HG03139 (cell line): ENCODE results near the gene OR51G2.
"Not testable (repeated sequence)": the region's sequence is repeated elsewhere in the genome, so short reads cannot be mapped to it uniquely, and the experiment has no call there.

ENCODE experiments used
- ATAC-seq: cut with Tn5 transposase; IDR thresholded peaks from one replicate; pipeline ENCODE4 v1.9.1; 2021; ENCODE audit not compliant: unreplicated experiment

OR51G2 gene

GRCh38 chr11:4919250-4919649, at the start of gene OR51G2:
OR51G2 (minus strand) TSS chr11:4919350; CDS start chr11:4915663, 3,687 bp downstream.
- no peak for ATAC-seq

- no peak for ATAC-seq
Measured at GRCh38 chr11:4962816-4963215, 43.7 kb upstream of the OR51G2 start.

- ATAC-seq = no peak
Measured at GRCh38 chr11:4960877-4961276, 41.7 kb upstream of the OR51G2 start.

GRCh38 chr11:4957396-4957795, 38.2 kb upstream of the OR51G2 start:
- no peak for ATAC-seq

GRCh38 chr11:4955613-4956012, 36.5 kb upstream of the OR51G2 start, which contains the start of gene OR51A2:
OR51A2 (minus strand) TSS chr11:4955713; CDS start chr11:4955713, 0 bp downstream.
- not testable (repeated sequence) for ATAC-seq

GRCh38 chr11:4947505-4947904, 28.4 kb upstream of the OR51G2 start, which contains the start of gene OR51A4:
OR51A4 (minus strand) TSS chr11:4947605; CDS start chr11:4947100, 505 bp downstream.
- ATAC-seq = no peak

GRCh38 chr11:4936745-4937144, 17.6 kb upstream of the OR51G2 start:
- ATAC-seq = no peak

GRCh38 chr11:4932751-4933150, 13.6 kb upstream of the OR51G2 start:
- ATAC-seq = no peak

GRCh38 chr11:4926608-4927007, 7.5 kb upstream of the OR51G2 start:
- no peak for ATAC-seq

- no peak for ATAC-seq
Measured at GRCh38 chr11:4924239-4924638, 5.1 kb upstream of the OR51G2 start, which contains the start of gene OR51G1. OR51G1 (minus strand) TSS chr11:4924339; CDS start chr11:4924339, 0 bp downstream.

- ATAC-seq = no peak
Measured at GRCh38 chr11:4922304-4922703, 3.2 kb upstream of the OR51G2 start.

- ATAC-seq = no peak
Measured at GRCh38 chr11:4921796-4922195, 2.6 kb upstream of the OR51G2 start.

GRCh38 chr11:4916581-4916980, 2.6 kb downstream of the OR51G2 start:
- no peak for ATAC-seq

GRCh38 chr11:4903484-4903883, 15.7 kb downstream of the OR51G2 start, which contains the start of gene OR51A7:
OR51A7 (plus strand) TSS chr11:4903783; CDS start chr11:4907370, 3,587 bp downstream.
- ATAC-seq = no peak

GRCh38 chr11:4891996-4892640, 27.0 kb downstream of the OR51G2 start:
- no peak for ATAC-seq

GRCh38 chr11:4890279-4890678, 28.9 kb downstream of the OR51G2 start:
- no peak for ATAC-seq

- no peak for ATAC-seq
Measured at GRCh38 chr11:4887591-4887990, 31.6 kb downstream of the OR51G2 start.

- ATAC-seq = no peak
Measured at GRCh38 chr11:4886186-4886585, 33.0 kb downstream of the OR51G2 start.

GRCh38 chr11:4884361-4884760, 34.8 kb downstream of the OR51G2 start:
- no peak for ATAC-seq

- ATAC-seq = no peak
Measured at GRCh38 chr11:4882543-4882942, 36.6 kb downstream of the OR51G2 start.

GRCh38 chr11:4881860-4882500, 37.2 kb downstream of the OR51G2 start, which contains the start of gene OR51T1:
OR51T1 (plus strand) TSS chr11:4881900; CDS start chr11:4881900, 0 bp downstream.
- no peak for ATAC-seq

GRCh38 chr11:4881188-4881587, 38.0 kb downstream of the OR51G2 start:
- no peak for ATAC-seq
